ENCODE results near the gene RAP1GAP.

GRCh38 chr1:21598417-21598816, 70.7 kb downstream of the RAP1GAP start:
- TF ChIP-seq ATF3 (IDR thresholded peaks at IDR 0.05): no peak
- TF ChIP-seq POLR2A (IDR thresholded peaks at IDR 0.05; ENCODE audit: borderline replicate concordance, extremely low read depth, insufficient read depth, insufficient read length): no peak
- no peak for TF ChIP-seq EZH2 (IDR thresholded peaks at IDR 0.05)
- no peak for TF ChIP-seq CTCF (IDR thresholded peaks at IDR 0.05 in 2 of 3, conservative IDR thresholded peaks at IDR 0.05 in 1 of 3; ENCODE audit: borderline replicate concordance in 1 of 3, insufficient read depth in 1 of 3, low read depth in 2 of 3, low read length in 2 of 3)
- TF ChIP-seq SP1 (IDR thresholded peaks at IDR 0.05; ENCODE audit: low read depth): no peak
- TF ChIP-seq ZBTB33 (IDR thresholded peaks at IDR 0.05; ENCODE audit: extremely low read depth, insufficient replicate concordance, low read length): no peak
- no peak for TF ChIP-seq ZFX (IDR thresholded peaks at IDR 0.05)
- no peak for TF ChIP-seq CEBPB (IDR thresholded peaks at IDR 0.05; ENCODE audit: low read depth)
- no peak for TF ChIP-seq EZH2phosphoT487 (IDR thresholded peaks at IDR 0.05; ENCODE audit: borderline replicate concordance)

Data from HCT116 (cell line).